Measurements from ENCODE around the gene KCTD2.

Gene KCTD2

GRCh38 chr17:75077496-75078283 lies 30.7 kb downstream of the KCTD2 start:
- DNase-seq (ENCODE audit: low spot score) = peak; percentile 55

- DNase-seq (ENCODE audit: low spot score) = no peak
Observed at GRCh38 chr17:75078284-75079022, 31.4 kb downstream of the KCTD2 start.

- DNase-seq (ENCODE audit: low spot score) = no peak
Observed at GRCh38 chr17:75079023-75079373, 32.0 kb downstream of the KCTD2 start.

- no peak for DNase-seq (ENCODE audit: low spot score)
Observed at GRCh38 chr17:75081611-75082540, 34.9 kb downstream of the KCTD2 start.

DNA sequence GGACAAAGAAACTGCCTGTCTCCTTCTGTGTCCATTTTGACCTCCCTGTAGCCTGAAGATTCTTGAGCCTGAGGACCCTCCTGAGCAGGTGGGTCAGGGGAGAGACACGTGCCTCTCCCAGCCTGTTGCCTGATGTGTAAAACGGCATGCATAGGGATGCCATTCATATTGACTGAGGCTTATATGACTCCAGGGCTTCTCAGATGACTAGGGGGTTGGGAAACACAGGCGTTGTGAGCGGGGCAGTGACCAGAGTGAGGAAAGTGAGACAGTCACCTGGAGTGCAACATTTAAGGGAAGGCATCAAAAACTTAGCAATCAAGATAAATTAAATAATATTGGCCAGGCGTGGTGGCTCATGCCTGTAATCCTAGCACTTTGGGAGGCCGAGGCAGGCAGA lies 35.7 kb downstream of the KCTD2 start:
- no peak for DNase-seq (ENCODE audit: low spot score)

GRCh38 chr17:75084039-75084660 lies 37.1 kb downstream of the KCTD2 start:
- no peak for DNase-seq (ENCODE audit: low spot score)

GRCh38 chr17:75086496-75087181 lies 39.6 kb downstream of the KCTD2 start:
- DNase-seq (ENCODE audit: low spot score) = no peak

- DNase-seq (ENCODE audit: low spot score) = no peak
Observed at GRCh38 chr17:75087182-75087557, 40.1 kb downstream of the KCTD2 start.

DNA sequence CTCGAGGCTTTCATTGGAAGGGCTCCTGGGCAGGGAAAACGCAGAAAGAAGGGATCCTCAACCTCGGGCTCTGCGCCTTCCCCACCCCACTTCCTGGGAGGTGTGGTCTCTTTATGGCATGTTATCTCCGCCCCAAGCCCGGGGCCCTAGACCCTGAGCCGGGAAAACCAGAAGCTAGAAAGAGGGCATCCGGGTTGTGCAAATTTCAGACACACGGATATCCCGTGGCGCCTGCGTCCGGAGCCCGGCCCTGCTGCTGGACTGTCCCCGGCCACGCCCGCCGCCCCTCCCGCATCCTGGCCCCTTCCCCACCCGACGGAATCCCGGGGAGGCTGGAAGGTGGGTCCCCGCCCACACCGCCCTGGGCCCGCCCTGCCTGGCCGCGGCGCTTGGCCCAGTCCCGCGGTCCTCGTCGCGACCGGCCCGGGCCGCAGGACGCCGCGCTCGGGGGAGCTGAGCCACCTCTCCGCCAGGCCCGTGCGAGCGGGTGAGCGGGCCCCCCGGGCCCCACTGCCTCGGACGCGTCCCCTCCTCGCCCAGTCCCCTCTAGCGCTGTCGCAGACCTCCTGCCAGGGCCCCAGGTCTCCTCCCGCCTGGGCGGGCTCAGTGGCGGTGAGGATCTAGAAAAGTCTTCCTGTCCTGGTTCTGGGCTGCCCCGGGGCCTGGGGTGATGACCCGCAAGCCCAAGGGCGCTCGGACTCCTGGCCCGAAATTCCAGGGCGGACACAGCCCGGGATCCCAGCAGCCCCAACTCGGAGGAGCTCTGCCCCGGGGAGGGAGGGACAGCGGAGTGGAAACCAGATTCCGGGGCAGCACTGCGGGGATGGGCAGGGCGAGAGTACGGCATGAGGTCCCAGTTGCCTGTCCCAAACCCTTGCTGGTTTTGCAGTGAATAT lies 40.8 kb downstream of the KCTD2 start, which contains the start of gene SLC16A5:
Gene SLC16A5 (plus strand): TSS at position 397 of the 896 bp plus-strand sequence. CDS start 5,683 bp downstream, outside the sequence.
- peak; percentile 89 for DNase-seq (ENCODE audit: low spot score)

- DNase-seq (ENCODE audit: low spot score) = peak; percentile 79
Observed at GRCh38 chr17:75088465-75089417, 41.7 kb downstream of the KCTD2 start.

DNA sequence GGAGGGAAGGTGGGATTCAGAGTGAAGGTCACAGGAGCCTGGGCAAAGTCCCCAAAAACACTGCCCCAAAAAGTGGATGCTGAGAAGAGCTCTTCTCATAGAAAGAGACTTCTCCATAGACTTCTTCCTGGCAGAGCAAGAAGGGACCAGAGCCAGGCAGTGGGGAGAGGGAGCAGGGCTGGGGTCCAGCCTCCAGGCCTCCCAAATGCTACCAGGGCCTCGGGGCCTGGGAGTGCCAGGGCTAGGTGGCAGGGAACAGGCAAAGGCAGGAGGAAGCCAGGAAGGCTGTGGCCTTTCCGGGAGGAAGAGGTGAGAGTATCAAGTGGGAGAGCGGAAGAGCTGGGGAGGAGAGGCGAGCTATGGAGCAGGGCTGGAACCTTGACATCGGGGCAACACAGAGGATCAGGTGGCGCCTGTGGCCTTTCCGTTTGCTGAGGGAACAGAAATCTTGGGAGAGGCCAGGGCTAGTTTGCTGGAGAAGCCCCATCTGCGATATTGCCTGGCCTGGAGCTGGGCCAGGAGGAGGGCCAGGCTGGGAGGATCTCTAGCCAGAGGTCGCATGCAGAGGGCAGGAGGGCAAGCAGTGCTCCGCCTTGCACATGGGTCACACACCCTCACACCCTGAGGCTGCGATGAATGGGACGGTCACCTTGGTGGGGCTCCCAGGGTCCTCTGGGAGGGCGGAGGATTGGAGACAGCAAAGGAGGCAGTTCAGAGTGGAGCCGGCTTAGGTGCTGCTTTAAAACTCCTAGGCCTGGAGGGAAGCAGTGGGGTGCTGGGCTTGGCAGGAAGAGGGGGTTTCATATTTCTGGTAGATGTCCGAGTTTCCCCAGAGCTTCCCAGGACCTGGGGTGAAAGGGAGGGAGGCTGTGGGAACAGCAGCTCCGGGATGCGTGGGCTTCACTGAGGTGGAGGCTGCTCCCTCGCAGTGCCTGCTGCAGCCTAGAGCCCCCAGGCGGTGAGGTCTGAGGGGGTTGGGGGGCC lies 44.1 kb downstream of the KCTD2 start:
- DNase-seq (ENCODE audit: low spot score) = no peak

GRCh38 chr17:75091855-75092327 lies 44.9 kb downstream of the KCTD2 start:
- DNase-seq (ENCODE audit: low spot score) = no peak

DNA sequence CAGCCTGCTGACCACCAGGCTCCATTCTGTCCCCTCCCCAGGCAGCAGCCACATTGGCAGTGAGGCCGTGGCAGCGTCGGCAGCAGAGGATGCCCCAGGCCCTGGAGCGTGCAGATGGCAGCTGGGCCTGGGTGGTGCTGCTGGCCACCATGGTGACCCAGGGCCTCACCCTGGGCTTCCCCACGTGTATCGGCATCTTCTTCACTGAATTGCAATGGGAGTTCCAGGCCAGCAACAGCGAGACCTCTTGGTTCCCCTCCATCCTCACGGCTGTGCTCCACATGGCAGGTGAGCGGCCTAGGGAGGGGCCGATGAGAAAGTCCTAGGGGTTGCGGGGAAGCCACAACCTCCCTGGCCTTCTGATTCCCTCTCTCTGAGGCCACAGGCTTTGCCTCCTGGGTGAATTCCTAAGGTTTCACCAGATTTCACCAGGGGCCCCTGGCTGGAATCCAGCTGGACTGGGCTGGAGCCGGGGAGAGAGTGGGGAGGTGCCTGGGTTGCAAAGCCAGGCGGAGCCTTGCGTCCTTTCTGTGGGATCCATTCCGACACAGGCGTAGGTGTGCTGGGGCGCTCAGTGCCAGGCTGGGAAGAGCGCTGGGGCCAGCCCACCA lies 46.6 kb downstream of the KCTD2 start:
- DNase-seq (ENCODE audit: low spot score) = no peak

- DNase-seq (ENCODE audit: low spot score) = no peak
Observed at GRCh38 chr17:75094871-75095399, 47.9 kb downstream of the KCTD2 start.

DNA sequence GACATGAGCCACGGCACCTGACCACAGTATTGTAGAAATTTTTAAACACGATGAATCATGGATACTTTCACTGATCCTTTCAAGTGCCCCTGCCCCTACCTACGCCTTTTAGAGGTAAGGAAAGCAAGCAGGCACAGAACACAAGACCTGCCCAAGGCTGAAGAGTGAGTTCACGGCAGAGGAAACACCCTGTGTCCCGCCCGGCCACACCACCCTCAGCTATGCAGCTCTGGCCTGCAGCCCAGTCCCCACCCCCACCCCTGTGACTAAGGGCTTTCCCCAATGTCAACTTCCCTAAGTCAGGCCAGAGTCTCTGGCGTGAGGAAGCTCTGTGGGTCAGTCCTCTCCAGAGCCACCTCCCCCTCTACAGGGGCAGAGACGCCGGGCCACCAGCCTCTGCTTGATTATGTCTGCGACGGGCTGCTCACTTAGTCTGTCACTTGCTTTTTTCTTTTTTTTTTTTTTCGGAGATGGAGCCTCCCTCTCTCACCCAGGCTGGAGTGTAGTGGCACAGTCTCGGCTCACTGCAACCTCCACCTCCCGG lies 49.1 kb downstream of the KCTD2 start:
- DNase-seq (ENCODE audit: low spot score) = peak; percentile 38

GRCh38 chr17:75097865-75098264 lies 50.8 kb downstream of the KCTD2 start:
- DNase-seq (ENCODE audit: low spot score) = no peak

GRCh38 chr17:75098861-75099260 lies 51.8 kb downstream of the KCTD2 start:
- no peak for DNase-seq (ENCODE audit: low spot score)
